Mammary epithelial cell (primary cell): Measurements from ENCODE around the gene PTRH1.

Experiments used
- CTCF ChIP-seq, 2 donors: IDR thresholded peaks in 1 of 2; conservative IDR thresholded peaks in 1 of 2; 2 replicates each; pipeline ENCODE4 v1.5.1; 2011 to 2012; ENCODE audit warnings: inconsistent platforms in 2 of 2, low read length in 2 of 2, mild to moderate bottlenecking in 2 of 2, control low read depth in 1 of 2, low read depth in 1 of 2; ENCODE audit not compliant: insufficient read depth in 1 of 2; ENCODE audit errors: extremely low read depth in 1 of 2
- EZH2 ChIP-seq: IDR thresholded peaks from 2 replicates; pipeline ENCODE4 v1.6.1; 2012; ENCODE audit warnings: low read length, inconsistent platforms, borderline replicate concordance

GRCh38 chr9:127706836-127707241 lies 8.6 kb downstream of the PTRH1 start, which contains the start of gene CFAP157:
- no peak for TF ChIP-seq CTCF (conservative IDR thresholded peaks at IDR 0.05 in 1 of 2, IDR thresholded peaks at IDR 0.05 in 1 of 2; ENCODE audit: extremely low read depth in 1 of 2, insufficient read depth in 1 of 2, low read depth in 1 of 2, low read length in 2 of 2)
- TF ChIP-seq EZH2 = no peak
